HepG2 (cell line): ENCODE results near the gene CA10. TPM values are rescaled to one million over a fixed set of nuclear protein-coding genes. Genes with fewer than 3 reads are reported as not detected.

Source experiments
- ATAC-seq: fragments of 200-7000 bp; cut with Tn5 transposase; 3 replicates; pipeline ENCODE4 v1.9.1; 2020; ENCODE audit warnings: mild to moderate bottlenecking, moderate library complexity
- BruUV-seq: library from RNA; stranded (reverse); fragments of 400-500 nt; replicated peaks from 2 replicates; lab custom pipeline; 2021; lab: Mats Ljungman, UMichigan
- CTCF ChIA-PET: fragments of 300-600 bp; formaldehyde crosslinking; extraction: SDS; loops from one replicate; lab custom pipeline; 2021; ENCODE audit warnings: low total read pairs, inconsistent platforms, low intra/inter-chr PET ratio; lab: Yijun Ruan, JAX
- POLR2A ChIA-PET: fragments of 350-600 bp; sonication (Branson Sonifier 250); formaldehyde crosslinking; loops from one replicate; lab custom pipeline; 2020; ENCODE audit warnings: antibody characterized with exemption, inconsistent platforms; lab: Yijun Ruan, JAX
- DNase-seq: peaks from one replicate; pipeline ENCODE4 v3.0.0-alpha.2; 2015; ENCODE audit warnings: low spot score
- FAIRE-seq: peaks from 3 replicates; lab custom pipeline; 2011; peaks lifted over from hg19 to GRCh38; lab: Jason Lieb, UNC
- H2AFZ ChIP-seq: one replicate; pipeline ENCODE4 v1.6.1; 2011; ENCODE audit warnings: low read length, inconsistent platforms
- H3K27ac ChIP-seq: fragments of 300-600 bp; 3 replicates; pipeline ENCODE4 v1.8.0; 2011; ENCODE audit warnings: mixed run types, mild to moderate bottlenecking, mixed read lengths, low read length, inconsistent platforms; ENCODE audit not compliant: insufficient read depth; ENCODE audit errors: extremely low read length
- H3K27me3 ChIP-seq, 2 experiments: fragments of 200-600 bp in 1 of 2; 2 replicates in 1 of 2; 3 replicates in 1 of 2; pipeline versions ENCODE4 v1.6.0 to v1.8.0; 2011; ENCODE audit warnings: low read length in 2 of 2, mild to moderate bottlenecking in 2 of 2, moderate library complexity in 2 of 2, inconsistent platforms in 1 of 2; ENCODE audit not compliant: insufficient read depth in 2 of 2, control insufficient read depth in 1 of 2
- H3K36me3 ChIP-seq, 2 experiments: fragments of 200-600 bp in 1 of 2; replicated peaks in 1 of 2; 2 replicates in 1 of 2; 3 replicates in 1 of 2; pipeline versions ENCODE4 v1.5.1 to v1.8.0; 2011; ENCODE audit warnings: low read length in 2 of 2, inconsistent platforms in 1 of 2; ENCODE audit not compliant: insufficient read depth in 2 of 2, control insufficient read depth in 1 of 2
- H3K4me1 ChIP-seq: 2 replicates; pipeline ENCODE4 v1.5.1; 2012; ENCODE audit warnings: low read length, inconsistent platforms; ENCODE audit not compliant: insufficient read depth
- H3K4me2 ChIP-seq: 2 replicates; pipeline ENCODE4 v1.6.0; 2011; ENCODE audit warnings: low read depth, low read length, inconsistent platforms
- H3K4me3 ChIP-seq, 3 experiments: fragments of 200-600 bp in 1 of 3; sonication (generic), shearing (Covaris generic) in 1 of 3; replicated peaks in 1 of 3; 2 replicates each; pipeline ENCODE4 v1.5.1; 2011 to 2016; ENCODE audit warnings: low read length in 3 of 3, inconsistent platforms in 2 of 3, low read depth in 2 of 3, mild to moderate bottlenecking in 2 of 3, control low read depth in 1 of 3, mixed read lengths in 1 of 3; ENCODE audit not compliant: insufficient read depth in 1 of 3
- H3K79me2 ChIP-seq: one replicate; pipeline ENCODE4 v1.6.1; 2011; ENCODE audit warnings: low read length, inconsistent platforms; ENCODE audit not compliant: insufficient read depth
- H3K9ac ChIP-seq: 2 replicates; pipeline ENCODE4 v1.6.0; 2011; ENCODE audit warnings: mild to moderate bottlenecking, low read depth, low read length, inconsistent platforms; ENCODE audit not compliant: insufficient read depth
- H3K9me3 ChIP-seq: 2 replicates; pipeline ENCODE4 v1.5.1; 2012; ENCODE audit warnings: mild to moderate bottlenecking, low read length
- H4K20me1 ChIP-seq: 2 replicates; pipeline ENCODE4 v1.6.0; 2011; ENCODE audit warnings: inconsistent platforms, mild to moderate bottlenecking, low read length, moderate library complexity; ENCODE audit not compliant: insufficient read depth
- GRHL1 ChIP-seq: sonication (generic); formaldehyde crosslinking; conservative IDR thresholded peaks from 2 replicates; pipeline ENCODE4 v1.8.0; 2022; ENCODE audit warnings: missing genetic modification reagents
- HIVEP1 ChIP-seq: sonication (generic); formaldehyde crosslinking; IDR thresholded peaks from 2 replicates; pipeline ENCODE4 v1.4.0; 2020; ENCODE audit warnings: mild to moderate bottlenecking, missing genetic modification reagents
- REL ChIP-seq: sonication (generic); formaldehyde crosslinking; conservative IDR thresholded peaks from 2 replicates; pipeline ENCODE4 v1.8.0; 2022; ENCODE audit warnings: mild to moderate bottlenecking, missing genetic modification reagents, moderate library complexity
- WGBS: methylation state at CpG from one replicate; pipeline ENCODE4 v1.1.6; 2017; ENCODE audit warnings: low lambda C conversion rate; 5-methylcytosine and 5-hydroxymethylcytosine counted together
- in situ Hi-C: cut with HindIII; loops from 2 replicates; pipeline ENCODE4 v1.10.0; 2017; ENCODE audit warnings: low pct_unique_long_range_greater_than_20kb; ENCODE audit not compliant: extremely low pct_ligation_motif_present
- intact Hi-C: fragments of 100-400 bp; cut with micrococcal nuclease; formaldehyde crosslinking; loops from one replicate; pipeline ENCODE4 v1.10.0; 2022; ENCODE audit not compliant: unreplicated experiment
- polyA plus RNA-seq, 8 experiments: library from polyadenylated mRNA; depleted of rRNA in 3 of 8; stranded (reverse) in 7 of 8; unstranded in 1 of 8; fragments of >200 nt; fragmentation: Illumina TruSeq in 4 of 8; extraction: Trizol in 4 of 8; gene quantifications; 2 replicates each; pipeline versions ENCODE4 v1.2.1 to v1.2.3, GENCODE V29; 2011 to 2016; ENCODE audit warnings: low read depth in 4 of 8, missing spikeins in 1 of 8, mixed read lengths in 1 of 8; ENCODE audit not compliant: insufficient read depth in 1 of 8
- total RNA-seq, 5 experiments: library from RNA; depleted of rRNA; stranded (reverse); fragments of >200 nt; fragmentation: Illumina TruSeq; extraction: Trizol; gene quantifications; 2 replicates each; pipeline ENCODE4 v1.2.3, GENCODE V29; 2016; ENCODE audit warnings: low read depth in 1 of 5

The CA10 gene
- total and polyA plus RNA-seq, 2 of the 13 experiments (the other 11 are each of a cell fraction or from before 2014, with no cell fraction given): not detected

GRCh38 chr17:51711581-51711980 is 446.9 kb downstream of the CA10 start:
- 16% methylated on average over 7 of the region's 7 CpGs for WGBS
- H3K79me2 ChIP-seq: no peaks in the 10 kb centered on the region
- no TSS peak for BruUV-seq
- H3K4me1 ChIP-seq: no peaks in the 10 kb centered on the region
- H3K36me3 ChIP-seq: no peaks in the 10 kb centered on the region
- intact Hi-C loops: no loop called here
- 0 out of 5 replicates have a peak, but pooled peaks cover 0 to 11% of the 10 kb centered on the region in 2 experiments for H3K27me3 ChIP-seq
- no peak overlapping the region for H2AFZ ChIP-seq
- H3K4me2 ChIP-seq: no peak overlapping the region
- no peak overlapping the region for H3K4me3 ChIP-seq
- H3K27ac ChIP-seq: no peak overlapping the region
- no peaks in the 10 kb centered on the region for H4K20me1 ChIP-seq
- TF ChIP-seq GRHL1 (CRISPR knock-in tag): no peak
- no peaks in the 10 kb centered on the region for H3K9me3 ChIP-seq
- DNase-seq: no peak
- ChIA-PET CTCF (no interaction called here), POLR2A (no interaction called here)
- in situ Hi-C loops: no loop called here
- FAIRE-seq: no peak
- no peak overlapping the region for H3K9ac ChIP-seq
- no peak for ATAC-seq

- Histone ChIP-seq H3K4me3 (no peak overlapping the region), H3K4me1 (no peaks in the 10 kb centered on the region), H3K27ac (no peak overlapping the region), H3K36me3 (no peaks in the 10 kb centered on the region), H3K9me3 (no peaks in the 10 kb centered on the region), H2AFZ (no peak overlapping the region), H3K27me3 (0 out of 5 replicates have a peak, but pooled peaks cover 0 to 11% of the 10 kb centered on the region in 2 experiments), H3K9ac (no peak overlapping the region), H4K20me1 (no peaks in the 10 kb centered on the region), H3K4me2 (no peak overlapping the region), H3K79me2 (no peaks in the 10 kb centered on the region)
- BruUV-seq: no TSS peak
- in situ Hi-C loops (no loop called here), intact Hi-C loops (no loop called here)
- CTCF ChIA-PET: no interaction called here
- ATAC-seq: no peak
- POLR2A ChIA-PET: no interaction called here
- FAIRE-seq: no peak
- no peak for DNase-seq
- WGBS: 0% methylated on average over 3 of the region's 3 CpGs
- TF ChIP-seq REL (CRISPR knock-in tag): no peak
- no peak for TF ChIP-seq HIVEP1 (CRISPR knock-in tag)
Measured at GRCh38 chr17:51710634-51710979, 447.9 kb downstream of the CA10 start.
